H9 (cell line): ENCODE results near the gene ASTL. TPM values are rescaled to one million over a fixed set of nuclear protein-coding genes. Genes with fewer than 3 reads are reported as not detected.

Source experiments
- DNase-seq: peaks from one replicate; pipeline ENCODE4 v3.0.0-alpha.2; 2017
- H2AFZ ChIP-seq: one replicate; pipeline ENCODE4 v1.6.1; 2013; ENCODE audit warnings: mild to moderate bottlenecking, low read length, control low read depth, moderate library complexity
- H2AK5ac ChIP-seq: 2 replicates; pipeline ENCODE4 v1.6.1; 2013; ENCODE audit warnings: low read length, control low read depth, mixed read lengths; ENCODE audit not compliant: insufficient read length
- H2BK120ac ChIP-seq: one replicate; pipeline ENCODE4 v1.6.1; 2013; ENCODE audit warnings: low read depth, mild to moderate bottlenecking, low read length, control low read depth, inconsistent platforms; ENCODE audit not compliant: poor library complexity, severe bottlenecking
- H2BK12ac ChIP-seq: 2 replicates; pipeline ENCODE4 v1.6.1; 2013; ENCODE audit warnings: low read length, control low read depth, mixed read lengths, low read depth; ENCODE audit not compliant: insufficient read length
- H2BK15ac ChIP-seq: 2 replicates; pipeline ENCODE4 v1.6.1; 2013; ENCODE audit warnings: low read depth, low read length, control low read depth
- H2BK20ac ChIP-seq: one replicate; pipeline ENCODE4 v1.6.1; 2013; ENCODE audit warnings: low read depth, mild to moderate bottlenecking, low read length, control low read depth, inconsistent platforms; ENCODE audit not compliant: poor library complexity, severe bottlenecking
- H2BK5ac ChIP-seq: 2 replicates; pipeline ENCODE4 v1.6.1; 2013; ENCODE audit warnings: low read length, control low read depth, mixed read lengths; ENCODE audit not compliant: insufficient read length
- H3K14ac ChIP-seq: 2 replicates; pipeline ENCODE4 v1.6.1; 2013; ENCODE audit warnings: low read length, control low read depth; ENCODE audit not compliant: insufficient read depth
- H3K18ac ChIP-seq: 2 replicates; pipeline ENCODE4 v1.6.1; 2013; ENCODE audit warnings: low read depth, mild to moderate bottlenecking, mixed read lengths, low read length, control low read depth; ENCODE audit not compliant: insufficient read length
- H3K23ac ChIP-seq: 2 replicates; pipeline ENCODE4 v1.6.1; 2013; ENCODE audit warnings: low read length, control low read depth, mixed read lengths, low read depth; ENCODE audit not compliant: insufficient read length
- H3K23me2 ChIP-seq: 2 replicates; pipeline ENCODE4 v1.6.1; 2013; ENCODE audit warnings: low read depth, mild to moderate bottlenecking, mixed read lengths, low read length, control low read depth; ENCODE audit not compliant: insufficient read length, poor library complexity, severe bottlenecking
- H3K27ac ChIP-seq: 2 replicates; pipeline ENCODE4 v1.5.1; 2013; ENCODE audit warnings: low read length, control low read depth, mixed read lengths, low read depth; ENCODE audit not compliant: insufficient read length
- H3K27me3 ChIP-seq: 2 replicates; pipeline ENCODE4 v1.6.1; 2013; ENCODE audit warnings: low read length, control low read depth, inconsistent platforms; ENCODE audit not compliant: insufficient read depth
- H3K4ac ChIP-seq: 2 replicates; pipeline ENCODE4 v1.6.1; 2013; ENCODE audit warnings: low read depth, mild to moderate bottlenecking, control low read depth, inconsistent platforms, low read length, moderate library complexity
- H3K4me1 ChIP-seq: 2 replicates; pipeline ENCODE4 v1.6.1; 2013; ENCODE audit warnings: low read length, control low read depth, inconsistent platforms; ENCODE audit not compliant: insufficient read depth
- H3K4me2 ChIP-seq: 2 replicates; pipeline ENCODE4 v1.6.1; 2013; ENCODE audit warnings: low read length, control low read depth, mixed read lengths; ENCODE audit not compliant: insufficient read length, insufficient read depth
- H3K56ac ChIP-seq: 2 replicates; pipeline ENCODE4 v1.6.1; 2013; ENCODE audit warnings: low read depth, mild to moderate bottlenecking, mixed read lengths, low read length, control low read depth; ENCODE audit not compliant: insufficient read length
- H3K79me1 ChIP-seq: 2 replicates; pipeline ENCODE4 v1.6.1; 2013; ENCODE audit warnings: low read depth, mild to moderate bottlenecking, moderate library complexity, low read length, control low read depth, inconsistent platforms; ENCODE audit not compliant: insufficient read depth, poor library complexity, severe bottlenecking
- H3K79me2 ChIP-seq: 2 replicates; pipeline ENCODE4 v1.6.1; 2013; ENCODE audit warnings: low read length, control low read depth, inconsistent platforms; ENCODE audit not compliant: insufficient read depth
- H3K9ac ChIP-seq: 2 replicates; pipeline ENCODE4 v1.6.1; 2013; ENCODE audit warnings: low read length, control low read depth, mixed read lengths; ENCODE audit not compliant: insufficient read length; ENCODE audit errors: extremely low read depth
- H3K9me3 ChIP-seq: one replicate; pipeline ENCODE4 v1.6.1; 2013; ENCODE audit warnings: low read depth, low read length, inconsistent platforms; ENCODE audit not compliant: control insufficient read depth
- H3T11ph ChIP-seq: one replicate; pipeline ENCODE4 v1.6.1; 2013; ENCODE audit warnings: mild to moderate bottlenecking, low read length, control low read depth, inconsistent platforms
- H4K20me1 ChIP-seq: one replicate; pipeline ENCODE4 v1.6.1; 2013; ENCODE audit not compliant: control insufficient read depth, insufficient read length, insufficient read depth
- H4K5ac ChIP-seq: 2 replicates; pipeline ENCODE4 v1.6.1; 2013; ENCODE audit warnings: low read depth, mild to moderate bottlenecking, mixed read lengths, low read length, control low read depth; ENCODE audit not compliant: insufficient read length
- H4K8ac ChIP-seq: replicated peaks from 2 replicates; pipeline ENCODE4 v1.6.1; 2013; ENCODE audit warnings: low read length, control low read depth, mixed read lengths, low read depth; ENCODE audit not compliant: insufficient read length
- H4K91ac ChIP-seq: 2 replicates; pipeline ENCODE4 v1.6.1; 2013; ENCODE audit warnings: low read depth, mild to moderate bottlenecking, moderate library complexity, mixed read lengths, low read length, control low read depth; ENCODE audit not compliant: insufficient read length
- H3K27ac Mint-ChIP-seq, 3 experiments: 2 replicates in 2 of 3; 3 replicates in 1 of 3; pipeline ENCODE4 v1.8.0; 2020 to 2021; ENCODE audit warnings: mixed read lengths in 3 of 3, mild to moderate bottlenecking in 1 of 3, moderate library complexity in 1 of 3
- H3K27me3 Mint-ChIP-seq: 2 replicates; pipeline ENCODE4 v1.8.0; 2021; ENCODE audit warnings: low read depth, mild to moderate bottlenecking, moderate library complexity, mixed read lengths
- H3K36me3 Mint-ChIP-seq, 3 experiments: 2 replicates in 2 of 3; 3 replicates in 1 of 3; pipeline ENCODE4 v1.8.0; 2020 to 2021; ENCODE audit warnings: low read depth in 3 of 3, mixed read lengths in 3 of 3; ENCODE audit not compliant: insufficient read depth in 1 of 3
- H3K4me1 Mint-ChIP-seq, 2 experiments: 2 replicates each; pipeline ENCODE4 v1.8.0; 2020; ENCODE audit warnings: mixed read lengths in 2 of 2
- H3K4me3 Mint-ChIP-seq, 2 experiments: 2 replicates in 1 of 2; 3 replicates in 1 of 2; pipeline ENCODE4 v1.8.0; 2020 to 2021; ENCODE audit warnings: mild to moderate bottlenecking in 2 of 2, mixed read lengths in 2 of 2, moderate library complexity in 1 of 2
- H3K9me3 Mint-ChIP-seq, 2 experiments: 2 replicates in 1 of 2; 3 replicates in 1 of 2; pipeline ENCODE4 v1.8.0; 2020; ENCODE audit warnings: mild to moderate bottlenecking in 2 of 2, mixed read lengths in 2 of 2, moderate library complexity in 1 of 2
- WGBS: extraction: QIAGEN DNeasy Blood & Tissue Kit; methylation state at CpG from one replicate; pipeline ENCODE4 v1.1.7; 2013; ENCODE audit warnings: missing lambda C conversion rate, low lambda C conversion rate, mixed read lengths; ENCODE audit not compliant: insufficient read length; ENCODE audit errors: extremely low coverage; 5-methylcytosine and 5-hydroxymethylcytosine counted together
- total RNA-seq: library from RNA; stranded (reverse); gene quantifications from 2 replicates; pipeline ENCODE4 v1.2.1, GENCODE V29; 2021
- TF ChIP-seq, protein P1 (sequence below): fragments of 200-600 bp; sonication (generic); conservative IDR thresholded peaks from 3 replicates; pipeline ENCODE4 v1.8.0; 2021; ENCODE audit warnings: antibody characterized with exemption, mild to moderate bottlenecking

Gene ASTL
- total RNA-seq, 1 experiment from 2014 or later: 0.81 TPM

DNA sequence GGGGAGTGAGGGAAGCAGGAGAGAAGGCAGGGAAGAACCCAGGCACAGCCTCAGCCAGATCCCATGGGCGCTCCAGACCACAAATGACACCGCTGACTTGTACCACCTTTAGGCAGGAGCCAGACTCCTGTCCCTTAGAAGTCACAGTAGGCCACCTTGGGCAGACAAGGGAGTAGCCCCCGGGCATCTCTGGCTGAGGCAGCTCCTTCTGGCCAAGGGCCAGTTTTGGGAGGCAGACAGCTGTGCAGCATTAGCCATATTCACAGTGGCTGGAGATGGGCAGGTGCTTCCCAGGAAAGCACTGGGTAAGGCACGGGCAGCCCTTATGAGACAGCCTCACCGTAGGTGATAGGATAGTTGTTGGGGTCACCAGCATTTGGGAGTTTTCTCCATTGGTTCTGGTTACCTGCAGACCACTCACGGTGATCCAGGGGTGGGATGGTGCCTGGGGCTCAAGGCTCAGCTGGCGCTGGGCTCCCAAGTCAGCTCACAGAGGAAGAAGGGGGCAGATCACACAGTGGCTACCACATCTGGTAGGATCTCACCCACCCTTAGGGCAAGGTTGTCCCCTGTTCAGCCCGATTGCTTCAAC, 2.1 kb downstream of the ASTL start:
- Histone ChIP-seq H3K4ac (no peak overlapping the region), H4K91ac (no peak overlapping the region), H3K56ac (no peak overlapping the region), H2AK5ac (no peak overlapping the region), H4K5ac (no peak overlapping the region), H2BK12ac (no peak overlapping the region), H3T11ph (no peak overlapping the region), H3K4me1 (no peaks in the 10 kb centered on the region), H3K79me2 (no peaks in the 10 kb centered on the region), H4K20me1 (no peaks in the 10 kb centered on the region), H2BK20ac (no peak overlapping the region), H3K79me1 (no peaks in the 10 kb centered on the region), H3K4me2 (no peak overlapping the region), H3K14ac (no peak overlapping the region; the same call in 1 of the 2 replicates), H3K18ac (no peak overlapping the region), H3K23ac (no peak overlapping the region), H2BK5ac (no peak overlapping the region), H3K27ac (no peak overlapping the region), H3K27me3 (no peaks in the 10 kb centered on the region), H2BK120ac (no peak overlapping the region), H3K9me3 (no peaks in the 10 kb centered on the region), H3K9ac (no peak overlapping the region), H2AFZ (no peak overlapping the region), H3K23me2 (no peaks in the 10 kb centered on the region), H4K8ac (no peak overlapping the region), H2BK15ac (no peak overlapping the region)
- Mint-ChIP-seq H3K36me3 (no peaks in the 10 kb centered on the region), H3K27me3 (peaks cover 12% of the 10 kb centered on the region), H3K27ac (no peak overlapping the region), H3K4me3 (no peak overlapping the region), H3K4me1 (peaks cover 10 to 14% of the 10 kb centered on the region in 2 experiments), H3K9me3 (no peaks in the 10 kb centered on the region)
- TF ChIP-seq, protein P1, sequence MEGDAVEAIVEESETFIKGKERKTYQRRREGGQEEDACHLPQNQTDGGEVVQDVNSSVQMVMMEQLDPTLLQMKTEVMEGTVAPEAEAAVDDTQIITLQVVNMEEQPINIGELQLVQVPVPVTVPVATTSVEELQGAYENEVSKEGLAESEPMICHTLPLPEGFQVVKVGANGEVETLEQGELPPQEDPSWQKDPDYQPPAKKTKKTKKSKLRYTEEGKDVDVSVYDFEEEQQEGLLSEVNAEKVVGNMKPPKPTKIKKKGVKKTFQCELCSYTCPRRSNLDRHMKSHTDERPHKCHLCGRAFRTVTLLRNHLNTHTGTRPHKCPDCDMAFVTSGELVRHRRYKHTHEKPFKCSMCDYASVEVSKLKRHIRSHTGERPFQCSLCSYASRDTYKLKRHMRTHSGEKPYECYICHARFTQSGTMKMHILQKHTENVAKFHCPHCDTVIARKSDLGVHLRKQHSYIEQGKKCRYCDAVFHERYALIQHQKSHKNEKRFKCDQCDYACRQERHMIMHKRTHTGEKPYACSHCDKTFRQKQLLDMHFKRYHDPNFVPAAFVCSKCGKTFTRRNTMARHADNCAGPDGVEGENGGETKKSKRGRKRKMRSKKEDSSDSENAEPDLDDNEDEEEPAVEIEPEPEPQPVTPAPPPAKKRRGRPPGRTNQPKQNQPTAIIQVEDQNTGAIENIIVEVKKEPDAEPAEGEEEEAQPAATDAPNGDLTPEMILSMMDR: no peak
- DNase-seq: no peak
- no CpG with 5 or more reads among the region's 8 CpGs for WGBS
